IPS-NIHi11 (cell line): ENCODE measurements around the gene ADD3.

Experiments
- DNase-seq: peaks from one replicate; pipeline ENCODE4 v3.0.0; 2012; ENCODE audit warnings: mixed read lengths, low spot score

Gene ADD3

DNA sequence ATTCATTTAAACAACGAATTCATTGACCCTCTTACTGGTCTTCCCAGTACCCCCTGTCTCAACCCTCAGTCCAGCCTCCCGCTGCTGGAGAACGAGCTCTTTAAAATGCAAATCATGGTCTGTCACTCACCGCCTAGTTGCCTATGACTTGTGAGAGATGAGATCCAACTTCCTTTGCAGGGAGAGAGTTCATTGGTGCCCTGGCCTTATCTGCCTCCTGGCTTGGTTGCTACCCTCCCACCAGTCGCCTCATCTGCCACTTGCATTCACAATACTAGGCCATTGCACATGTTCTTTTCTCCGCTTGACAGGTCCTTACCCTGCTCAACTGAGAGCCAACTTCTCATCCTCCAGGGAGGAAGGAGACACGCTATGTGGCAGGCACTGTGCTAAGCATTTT is 145.6 kb downstream of the ADD3 start:
- no peak for DNase-seq

DNA sequence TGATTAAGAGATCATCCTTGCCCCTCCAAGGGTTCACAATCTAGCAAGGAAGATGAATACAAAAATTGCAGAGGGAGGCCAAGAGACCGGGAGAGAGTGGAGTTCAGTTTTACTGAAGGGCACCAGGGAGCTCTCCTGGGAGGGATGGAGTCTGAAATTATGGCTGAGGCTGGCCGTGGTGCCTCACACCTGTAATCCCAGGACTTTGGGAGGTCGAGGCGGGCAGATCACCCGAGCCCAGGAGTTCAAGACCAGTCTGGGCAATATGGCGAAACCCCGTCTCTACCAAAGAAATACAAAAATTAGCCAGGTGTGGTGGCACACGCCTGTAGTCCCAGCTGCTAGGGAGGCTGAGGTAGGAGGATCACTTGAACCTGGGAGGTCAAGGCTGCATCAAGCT is 148.3 kb downstream of the ADD3 start:
- DNase-seq, result no peak

DNA sequence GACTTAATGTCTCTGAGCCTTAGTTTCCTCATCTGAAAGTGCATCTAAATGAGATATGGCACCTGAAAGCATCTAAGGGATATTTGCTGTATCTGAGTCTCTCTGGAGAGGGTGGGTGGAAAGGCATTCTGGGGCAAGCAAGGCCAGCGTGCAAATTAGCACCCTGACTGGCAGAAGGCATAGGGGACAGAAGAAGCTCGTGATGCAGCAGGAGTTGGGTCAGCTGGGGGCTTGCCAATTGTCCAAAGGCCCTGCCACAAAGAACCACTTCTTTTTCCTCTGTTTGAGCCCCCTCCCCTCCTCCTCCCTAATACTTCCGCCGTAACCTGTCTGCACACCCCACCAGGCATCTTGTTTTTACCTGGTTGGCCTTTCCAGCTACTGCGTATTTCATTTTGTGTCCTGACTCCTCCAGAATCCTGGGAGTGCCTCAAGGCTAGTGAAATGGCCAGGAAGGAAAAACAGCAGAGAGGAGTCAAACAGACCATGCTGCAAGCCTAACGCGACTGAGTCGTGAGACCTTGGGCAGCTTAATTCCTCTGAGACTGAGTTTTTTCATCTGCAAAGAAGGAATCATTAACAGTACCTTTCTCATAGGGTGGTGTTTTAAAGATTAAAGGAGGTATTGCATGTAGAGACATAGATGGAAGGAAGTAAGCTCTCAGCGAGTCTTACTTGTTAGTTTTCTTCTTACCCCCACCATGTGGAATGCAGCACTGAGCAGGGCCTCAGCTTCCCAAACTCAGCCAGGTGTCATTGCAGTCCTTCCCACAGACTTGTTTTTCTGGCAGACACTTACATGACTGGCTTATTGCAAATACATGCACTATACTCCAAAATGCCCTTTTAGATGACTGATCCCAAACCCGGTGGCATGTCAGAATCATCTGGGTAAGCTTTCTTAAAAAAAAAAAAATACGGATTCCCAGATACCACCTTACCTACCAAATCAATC is 150.5 kb downstream of the ADD3 start:
- DNase-seq, result no peak

DNA sequence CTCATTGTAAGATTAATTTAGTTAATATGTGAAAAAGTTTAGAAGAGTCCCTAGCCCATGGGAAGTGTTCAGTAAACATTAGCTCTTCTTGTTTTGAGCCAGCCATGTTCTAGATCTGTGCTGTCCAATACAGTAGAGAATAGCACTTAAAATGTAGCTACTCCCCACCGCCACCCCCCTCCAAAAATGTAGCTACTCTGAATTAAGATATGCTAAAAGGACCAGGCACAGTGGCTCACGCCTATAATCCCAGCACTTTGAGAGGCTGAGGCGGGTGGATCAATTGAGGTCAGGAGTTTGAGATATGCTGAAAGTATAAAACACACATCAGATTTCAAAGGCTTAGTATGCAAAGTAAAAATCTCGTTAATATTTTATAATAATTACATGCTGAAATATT is 152.3 kb downstream of the ADD3 start:
- no peak for DNase-seq

DNA sequence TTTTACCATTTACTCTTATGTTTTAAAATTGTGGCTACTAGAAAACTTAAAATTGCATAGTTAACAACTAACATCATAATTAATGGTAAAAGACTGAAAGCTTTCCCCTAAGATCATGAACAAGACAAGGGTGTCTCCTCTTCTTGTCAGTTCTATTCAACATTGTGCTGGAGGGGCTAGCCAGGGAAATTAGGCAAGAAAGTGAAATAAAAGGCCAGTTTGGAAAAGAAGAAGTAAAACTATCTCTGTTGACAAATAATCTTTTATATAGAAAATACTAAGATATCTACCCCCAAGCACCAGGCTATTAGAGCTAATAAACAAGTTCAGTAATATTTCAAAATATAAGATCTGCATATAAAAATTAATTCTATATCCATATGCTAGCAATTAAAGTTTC is 152.7 kb downstream of the ADD3 start:
- no peak for DNase-seq

DNA sequence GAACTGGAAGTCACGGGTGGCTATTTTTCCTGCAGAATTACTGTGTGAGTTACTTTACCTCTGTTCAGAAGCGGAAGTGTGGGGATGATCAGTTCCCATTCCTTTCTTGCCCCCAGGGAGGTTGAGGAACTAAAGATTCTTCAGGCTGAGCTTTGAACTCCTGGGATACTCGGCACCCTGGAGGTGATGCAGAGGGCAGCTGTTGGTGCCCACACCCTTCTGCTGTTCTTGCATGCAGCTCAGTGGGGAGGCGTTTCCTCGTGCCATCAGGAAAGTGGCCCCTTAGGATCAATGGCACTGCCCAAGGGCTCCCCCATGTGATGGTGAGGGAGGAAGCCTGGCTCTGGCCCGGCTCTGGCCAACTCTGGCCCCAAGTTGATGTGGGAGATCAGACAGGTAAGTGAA is 155.0 kb downstream of the ADD3 start:
- no peak for DNase-seq

DNA sequence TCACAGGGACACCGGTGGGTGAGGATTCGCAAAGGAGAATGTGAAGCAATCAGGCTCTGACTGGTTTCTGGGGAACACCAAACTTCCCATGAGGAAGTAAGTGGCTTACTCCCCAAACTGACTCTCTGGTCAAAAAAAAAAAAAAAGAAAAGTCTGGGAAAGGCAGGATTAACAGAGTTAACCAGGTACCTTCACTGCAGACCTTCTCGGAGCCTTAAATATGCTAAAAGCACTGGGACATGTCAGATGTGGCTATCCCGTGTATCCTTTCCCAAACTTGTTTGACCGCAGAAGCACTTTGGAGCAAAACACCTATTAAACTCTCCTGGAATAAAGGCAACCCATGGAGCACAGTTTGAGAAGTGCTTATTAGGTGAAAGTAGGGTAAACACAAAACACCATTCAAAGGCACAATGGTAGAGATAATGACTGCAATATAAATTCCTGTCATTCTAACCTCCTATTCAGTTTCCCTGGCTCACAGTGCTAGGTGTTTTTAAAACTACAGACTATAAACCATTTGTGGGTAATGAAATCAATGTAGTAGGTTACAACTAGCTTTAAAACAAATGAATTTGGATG is 155.5 kb downstream of the ADD3 start:
- no peak for DNase-seq

DNA sequence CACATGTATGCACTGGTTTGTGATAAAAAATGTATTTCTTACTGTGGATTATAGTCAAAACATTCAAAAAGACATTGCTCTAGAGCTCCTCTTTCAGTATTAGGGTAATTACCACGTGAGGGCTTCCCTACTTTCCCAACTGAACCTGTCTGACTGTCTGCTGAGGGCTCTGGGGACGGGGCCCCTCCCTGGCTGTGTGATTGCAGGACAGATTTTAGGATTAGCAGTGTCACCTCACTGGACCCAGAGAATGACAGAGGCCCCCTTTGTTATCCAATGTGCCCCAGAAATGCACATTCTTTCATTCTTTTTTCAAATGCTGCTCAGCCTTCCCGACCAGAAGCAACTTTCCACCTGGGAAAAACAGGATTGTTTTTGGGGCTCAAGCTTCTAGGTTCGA is 156.1 kb downstream of the ADD3 start:
- DNase-seq, result no peak

DNA sequence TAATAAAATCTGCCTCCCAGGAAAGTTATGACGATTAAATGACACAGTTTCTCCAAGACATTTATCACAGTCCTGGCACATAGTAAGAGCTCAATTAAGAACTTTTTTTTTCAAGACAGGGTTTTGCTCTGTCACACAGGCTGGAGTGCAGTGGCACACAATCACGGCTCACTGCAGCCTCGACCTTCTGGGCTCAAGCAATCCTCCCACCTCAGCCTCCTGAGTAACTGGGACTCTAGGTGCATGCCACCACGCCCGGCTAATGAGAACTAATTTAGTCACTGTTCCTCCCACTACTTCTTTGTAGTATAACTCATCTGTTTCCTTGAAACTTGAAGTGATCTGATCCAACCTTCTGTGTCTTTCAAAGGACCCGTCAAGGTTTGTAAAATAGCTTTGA is 157.5 kb downstream of the ADD3 start:
- DNase-seq, result no peak

DNA sequence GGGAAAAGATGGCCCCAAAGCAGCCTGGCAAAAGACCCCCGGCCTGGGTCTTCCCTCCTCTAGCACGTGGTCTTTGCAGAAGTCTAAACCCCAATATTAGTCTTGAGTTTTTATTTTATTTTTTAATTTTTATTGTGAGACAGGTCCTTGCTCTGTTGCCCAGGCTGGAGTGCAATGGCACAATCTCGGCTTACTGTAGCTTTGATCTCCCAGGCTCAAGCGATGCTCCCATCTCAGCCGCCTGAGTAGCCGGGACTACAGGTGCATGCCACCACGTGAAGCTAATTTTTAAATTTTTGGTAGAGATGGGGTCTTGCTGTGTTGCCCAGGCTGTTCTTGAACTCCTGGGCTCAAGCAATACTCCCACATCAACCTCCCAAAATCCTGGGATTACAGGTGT is 159.4 kb downstream of the ADD3 start:
- no peak for DNase-seq

DNA sequence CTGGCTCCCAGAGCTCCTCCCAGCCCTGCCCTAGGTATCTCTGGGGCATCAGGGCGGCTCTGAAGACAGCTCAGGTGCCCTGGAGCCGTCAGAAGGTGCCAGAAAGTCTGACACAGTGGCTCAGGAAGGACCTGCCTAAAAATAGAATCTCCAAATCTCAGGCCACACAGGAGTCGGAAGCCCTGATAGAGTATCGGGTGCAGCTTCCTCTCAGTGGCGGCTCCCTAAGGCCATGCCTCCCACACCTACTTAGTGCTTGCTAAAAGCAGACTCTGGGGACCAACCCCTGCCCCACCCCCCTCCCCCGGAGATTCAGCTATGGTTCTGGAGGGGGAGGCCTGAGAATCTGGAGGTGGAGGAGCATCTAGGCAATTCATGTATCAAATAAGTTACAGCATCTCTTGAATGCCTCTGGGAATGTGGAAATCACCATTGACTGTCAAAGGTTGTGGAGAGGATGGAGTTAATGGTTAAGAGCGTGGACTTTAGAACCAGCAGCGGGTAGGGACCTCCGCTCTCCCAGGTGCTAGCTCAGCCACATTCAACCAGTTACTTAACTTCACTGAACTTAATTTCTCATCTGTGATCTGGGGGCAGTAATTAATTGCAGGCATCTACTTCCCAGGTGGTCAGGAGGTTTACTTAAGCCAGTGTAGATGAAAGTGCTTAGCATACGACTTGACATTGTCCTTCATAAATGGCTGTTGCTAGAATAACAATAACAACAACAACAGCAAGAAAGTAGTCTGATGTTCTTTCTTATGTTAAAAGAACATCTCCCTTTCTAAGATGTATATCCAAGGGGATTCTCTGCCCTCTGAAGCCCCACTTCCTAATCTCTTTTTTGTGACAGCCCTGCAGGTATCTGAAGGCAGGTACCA is 161.1 kb downstream of the ADD3 start:
- peak; percentile 51 for DNase-seq

DNA sequence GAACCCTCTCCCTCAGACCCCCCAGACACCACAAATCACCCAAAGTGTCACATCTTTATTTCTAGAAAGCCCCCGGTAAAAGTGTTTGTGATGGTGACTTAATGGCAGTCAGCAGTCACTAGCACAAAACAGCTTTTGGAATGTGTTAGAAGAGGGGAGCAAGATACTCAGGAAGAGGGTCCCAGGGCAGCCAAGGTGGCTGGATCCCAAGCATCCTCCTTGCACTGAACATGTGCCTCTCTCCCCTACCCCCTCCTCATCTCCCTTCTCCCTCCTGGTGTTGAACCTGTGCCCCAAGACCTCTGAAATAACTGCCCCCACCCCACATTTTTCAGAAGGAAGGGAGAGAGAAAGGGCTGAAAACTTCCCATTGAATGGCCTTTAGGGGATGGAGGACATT is 161.8 kb downstream of the ADD3 start:
- DNase-seq, result no peak

DNA sequence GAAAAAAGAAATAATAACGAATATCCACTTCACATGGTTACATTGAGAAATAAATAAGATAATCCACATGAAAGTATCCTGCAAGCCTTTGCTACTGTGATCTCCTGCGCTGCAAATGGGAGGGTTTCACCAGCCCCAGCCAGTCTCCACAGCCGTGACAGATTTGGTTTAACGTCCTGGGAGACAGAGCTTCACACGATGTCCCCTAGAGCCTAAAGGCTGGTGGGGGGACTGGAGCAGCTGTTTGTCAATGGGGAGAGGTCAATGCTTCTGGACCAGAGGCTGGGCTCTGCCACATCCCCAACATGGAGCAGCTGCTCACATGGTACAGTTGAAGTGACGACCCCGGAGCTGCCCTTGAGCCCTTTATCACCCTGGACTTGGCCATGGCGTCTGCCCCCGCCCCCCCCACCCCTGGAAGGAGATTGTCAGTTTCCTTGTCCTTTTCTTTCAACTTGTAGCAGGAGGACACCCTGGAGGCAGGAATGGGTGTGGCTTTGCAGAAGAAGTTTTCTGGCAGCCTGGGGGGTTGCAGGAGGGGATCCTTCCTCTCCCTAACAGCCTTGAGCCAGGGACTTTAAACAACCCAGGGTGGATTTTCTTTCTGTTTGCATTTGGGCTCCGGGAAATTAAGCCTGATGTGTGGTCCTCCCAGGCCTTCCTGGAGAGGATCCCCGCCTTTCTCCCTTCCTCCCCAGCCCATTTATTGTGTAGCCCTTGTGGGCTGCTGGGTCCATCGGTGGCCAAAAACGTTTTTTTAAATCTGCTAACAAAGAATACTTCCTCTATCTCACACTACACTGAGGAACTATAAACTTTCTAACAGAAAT is 162.6 kb downstream of the ADD3 start:
- no peak for DNase-seq

DNA sequence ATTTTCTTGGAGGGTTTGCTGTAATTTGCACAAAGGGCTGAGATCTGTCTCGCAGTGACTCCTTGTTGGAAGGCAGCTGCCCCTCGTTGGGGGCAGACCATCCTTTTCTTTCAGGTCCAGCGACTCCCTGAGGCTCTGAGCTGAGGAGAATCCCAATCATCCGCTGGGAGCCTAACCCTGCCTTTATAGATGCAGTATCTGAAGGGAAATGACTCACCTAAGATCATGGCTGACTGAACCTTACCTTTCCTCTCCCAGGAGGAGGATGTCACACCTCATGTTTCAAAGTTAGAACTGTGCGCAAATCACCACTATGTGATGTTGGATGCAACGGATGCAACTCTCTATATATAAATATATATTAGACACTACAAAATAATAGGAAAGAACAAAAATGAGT is 163.2 kb downstream of the ADD3 start:
- no peak for DNase-seq

DNA sequence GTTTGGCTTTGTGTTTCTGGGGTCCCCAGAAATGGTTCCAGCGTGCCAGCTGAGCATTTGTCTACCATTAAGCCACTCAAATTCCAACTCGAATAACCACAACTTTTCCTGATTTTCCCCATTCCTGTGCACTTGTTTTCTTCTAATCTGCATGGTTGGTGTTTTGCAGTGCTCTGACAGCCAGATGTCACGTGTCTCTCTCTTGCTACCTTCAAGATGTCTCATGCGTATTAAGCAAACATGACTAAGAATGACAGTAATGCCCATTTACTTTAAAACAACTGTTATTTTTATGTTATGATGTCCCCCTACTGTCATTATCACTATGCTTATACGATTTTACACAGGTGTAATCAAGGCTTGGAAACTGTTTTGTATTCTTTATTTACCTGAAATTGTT is 164.4 kb downstream of the ADD3 start:
- no peak for DNase-seq

DNA sequence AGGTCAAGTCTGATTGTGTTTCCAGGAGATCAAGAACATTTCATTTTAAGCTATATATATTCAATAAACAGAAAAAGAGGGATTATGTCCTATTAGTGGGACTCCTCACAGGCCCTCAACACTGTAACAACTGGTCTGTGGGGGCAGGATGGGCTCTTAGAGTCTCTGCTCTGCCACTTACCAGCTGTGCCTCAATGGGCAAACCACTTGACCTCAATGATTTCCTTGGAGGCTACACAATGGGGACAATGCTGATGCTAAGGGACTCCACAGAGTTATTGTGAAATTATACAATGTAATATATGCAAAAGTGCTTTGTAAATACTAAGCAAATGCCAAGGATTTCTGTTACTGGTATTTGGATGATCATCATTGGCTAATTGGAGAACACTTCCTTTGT is 166.4 kb downstream of the ADD3 start:
- DNase-seq, result no peak

DNA sequence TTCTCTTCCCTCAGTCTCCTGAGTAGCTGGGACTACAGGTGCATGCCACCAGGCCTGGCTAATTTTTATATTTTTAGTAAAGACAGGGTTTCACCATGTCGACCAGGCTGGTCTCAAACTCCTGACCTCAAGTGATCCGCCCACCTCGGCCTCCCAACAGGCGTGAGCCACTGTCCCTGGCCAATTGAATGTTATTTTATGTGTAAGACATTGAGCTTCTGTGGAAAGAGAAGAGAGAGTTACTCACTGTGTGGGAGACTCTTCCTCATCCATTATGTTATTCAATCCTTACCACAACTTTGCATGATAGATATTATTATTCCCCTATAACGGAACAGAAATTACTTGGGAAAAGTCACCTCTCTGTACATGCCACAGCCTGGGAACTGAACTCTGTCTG is 167.0 kb downstream of the ADD3 start:
- DNase-seq, result no peak

DNA sequence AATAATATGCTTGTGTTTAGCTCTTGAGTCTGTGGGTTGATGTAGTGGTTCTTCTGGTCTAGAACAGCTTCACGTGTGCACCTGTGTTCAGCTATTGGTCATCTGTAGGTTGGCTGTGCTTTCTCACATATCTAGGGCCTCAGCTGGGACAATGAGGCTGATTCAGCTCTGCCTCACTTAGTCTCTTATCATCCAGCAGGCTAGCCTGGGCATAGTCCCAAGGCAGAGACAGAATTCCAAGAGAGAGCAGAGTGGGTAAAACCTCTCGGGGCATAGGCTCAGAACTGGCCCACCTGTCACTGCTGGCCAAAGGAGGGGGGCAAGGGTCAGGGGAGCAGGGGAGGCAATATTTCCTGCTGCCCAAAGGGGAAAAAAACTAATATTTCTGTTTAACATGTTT is 167.6 kb downstream of the ADD3 start:
- DNase-seq, result no peak

DNA sequence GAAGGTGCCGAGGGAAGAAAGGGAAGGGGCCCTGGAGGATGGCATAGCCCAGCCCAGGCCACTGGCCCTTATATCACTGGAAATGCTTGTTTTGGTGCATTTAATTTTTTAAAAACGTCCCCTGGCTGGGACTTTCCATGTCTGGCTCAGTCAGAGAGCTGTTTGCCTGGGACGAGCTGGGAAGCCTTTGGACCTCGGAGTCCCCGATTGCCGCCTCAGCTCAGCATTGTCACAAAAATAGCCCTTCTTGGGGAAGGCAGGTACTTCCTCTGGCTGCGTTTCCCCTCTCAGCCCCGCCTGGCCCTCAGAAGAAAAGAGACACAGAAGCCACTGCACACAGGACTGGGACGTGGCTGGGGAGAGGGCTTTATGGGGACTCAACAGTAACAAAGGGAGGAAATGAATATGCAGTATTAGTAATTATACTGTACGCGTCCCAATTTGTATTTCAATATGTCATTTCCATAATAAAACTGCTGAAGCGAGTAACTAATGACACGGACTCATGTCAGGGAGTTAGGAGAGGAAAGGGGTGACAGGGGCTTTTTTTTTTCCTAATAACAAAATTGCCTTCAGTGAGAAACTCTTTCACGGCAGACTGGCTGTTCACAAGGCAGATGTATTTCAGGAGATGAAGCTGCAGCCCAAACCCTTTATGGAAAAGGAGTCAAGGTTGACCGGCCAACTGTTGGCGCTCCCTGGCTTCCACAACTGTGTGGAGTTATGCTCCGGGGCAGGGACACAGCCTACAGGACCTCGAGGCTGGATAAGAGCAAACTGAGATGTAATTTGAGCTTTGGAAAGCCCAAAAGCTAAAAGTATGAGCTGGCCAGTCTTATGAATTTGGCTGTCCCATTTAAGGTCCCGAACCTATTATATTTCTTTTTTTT is 168.6 kb downstream of the ADD3 start:
- DNase-seq, result no peak

DNA sequence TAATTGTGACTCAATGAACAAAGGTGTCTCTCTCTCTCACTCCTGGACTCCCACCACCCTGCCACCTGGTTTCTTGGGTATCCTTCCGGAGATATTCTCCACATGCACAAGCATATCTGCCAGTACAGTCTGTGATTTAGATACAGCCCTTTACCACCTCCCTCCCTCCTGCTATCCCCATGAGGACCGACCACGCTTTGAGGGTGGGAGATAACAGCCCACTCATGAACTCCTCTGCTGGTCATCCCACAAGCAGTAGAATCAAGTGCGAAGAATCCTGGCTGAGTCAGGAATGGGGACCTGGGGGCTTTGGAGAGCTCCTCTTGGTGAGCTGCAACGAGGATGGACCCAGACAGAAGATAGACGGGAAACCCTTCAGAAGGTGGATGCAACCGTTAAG is 171.4 kb downstream of the ADD3 start:
- DNase-seq, result no peak

DNA sequence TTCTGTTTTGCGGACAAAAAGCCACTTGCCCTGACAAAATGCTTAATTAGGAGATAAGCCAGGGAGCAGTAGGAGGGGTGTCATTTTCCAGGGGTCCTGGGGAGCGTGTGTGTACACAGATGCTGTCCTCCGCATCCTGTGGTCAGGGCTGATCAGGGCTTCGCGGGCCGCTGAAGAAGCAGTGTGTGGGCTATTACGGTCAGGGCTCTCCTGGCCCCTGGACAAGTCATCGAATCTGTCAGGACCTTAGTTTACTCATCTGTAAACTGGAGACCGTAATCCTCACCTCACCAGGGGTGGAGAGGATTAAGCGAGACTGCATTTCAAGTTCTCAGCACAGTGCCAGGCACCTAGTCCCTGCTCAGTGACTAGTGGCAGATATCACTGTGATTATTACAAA is 173.7 kb downstream of the ADD3 start:
- no peak for DNase-seq
